Lower leg skin (tissue), 3 donors: ENCODE measurements around the gene ARHGAP5.

Source experiments
- CTCF ChIP-seq, 3 donors: fragments of 450-650 bp; IDR thresholded peaks; one replicate each; pipeline ENCODE4 v1.5.1; 2016; ENCODE audit warnings: antibody characterized with exemption in 3 of 3, mild to moderate bottlenecking in 3 of 3, moderate library complexity in 2 of 3
- POLR2A ChIP-seq, 2 donors: fragments of 450-650 bp; IDR thresholded peaks; one replicate each; pipeline ENCODE4 v1.6.1; 2016 to 2017; ENCODE audit warnings: antibody characterized with exemption in 2 of 2, mild to moderate bottlenecking in 1 of 2, moderate library complexity in 1 of 2

- TF ChIP-seq CTCF (IDR thresholded peaks at IDR 0.05) (no peak), POLR2A (IDR thresholded peaks at IDR 0.05) (no peak)
Observed at GRCh38 chr14:32121536-32121935, 44.4 kb downstream of the ARHGAP5 start.
